K562 (cell line): Measurements from ENCODE around the gene FCHO2. TPM values are rescaled to one million over a fixed set of nuclear protein-coding genes. Genes with fewer than 3 reads are reported as not detected.

Experiments used
- ATAC-seq: fragments of 200-7000 bp; cut with Tn5 transposase; 3 replicates; pipeline ENCODE4 v1.9.1; 2020; ENCODE audit warnings: moderate library complexity
- BruUV-seq: library from RNA; stranded (reverse); fragments of 400-500 nt; replicated peaks from 2 replicates; lab custom pipeline; 2021; lab: Mats Ljungman, UMichigan
- CTCF ChIA-PET: fragments of 300-600 bp; formaldehyde crosslinking; extraction: SDS; loops from one replicate; lab custom pipeline; 2021; ENCODE audit warnings: low intra/inter-chr PET ratio; lab: Yijun Ruan, JAX
- POLR2A ChIA-PET: fragments of 300-600, 350-650 bp; sonication (Branson Sonifier 250); formaldehyde crosslinking; extraction: SDS; loops from one replicate; lab custom pipeline; 2021; ENCODE audit warnings: antibody characterized with exemption, inconsistent platforms; lab: Yijun Ruan, JAX
- DNase-seq, 4 experiments: peaks; one replicate each; pipeline versions ENCODE4 v3.0.0 to v3.0.0-alpha.2; 2011 to 2018; ENCODE audit warnings: low spot score in 3 of 4, mixed read lengths in 3 of 4; ENCODE audit errors: extremely low read depth in 1 of 4
- FAIRE-seq: peaks from 2 replicates; lab custom pipeline; 2011; peaks lifted over from hg19 to GRCh38; lab: Jason Lieb, UNC
- H2AFZ ChIP-seq: 2 replicates; pipeline ENCODE4 v1.6.0; 2011; ENCODE audit warnings: low read depth, low read length, control low read depth, inconsistent platforms
- H3K27ac ChIP-seq: fragments of 200-600 bp; 3 replicates; pipeline ENCODE4 v1.8.0; 2011; ENCODE audit warnings: low read depth, mild to moderate bottlenecking, control low read depth, inconsistent platforms, low read length, moderate library complexity, mixed read lengths; ENCODE audit errors: extremely low read depth
- H3K27me3 ChIP-seq, 2 experiments: fragments of 300-600 bp in 1 of 2; 2 replicates in 1 of 2; 3 replicates in 1 of 2; pipeline versions ENCODE4 v1.6.0 to v1.8.0; 2011; ENCODE audit warnings: inconsistent platforms in 2 of 2, low read length in 2 of 2, mild to moderate bottlenecking in 1 of 2, mixed read lengths in 1 of 2, moderate library complexity in 1 of 2; ENCODE audit not compliant: control insufficient read depth in 2 of 2, insufficient read depth in 2 of 2
- H3K36me3 ChIP-seq: fragments of 300-600 bp; 3 replicates; pipeline ENCODE4 v1.8.0; 2011; ENCODE audit warnings: mild to moderate bottlenecking, low read length, inconsistent platforms; ENCODE audit not compliant: control insufficient read depth, insufficient read depth
- H3K4me1 ChIP-seq, 2 experiments: fragments of 200-600 bp in 1 of 2; replicated peaks in 1 of 2; 2 replicates in 1 of 2; 3 replicates in 1 of 2; pipeline versions ENCODE4 v1.5.1 to v1.8.0; 2011; ENCODE audit warnings: inconsistent platforms in 2 of 2, low read length in 2 of 2, mild to moderate bottlenecking in 1 of 2, mixed read lengths in 1 of 2, moderate library complexity in 1 of 2; ENCODE audit not compliant: control insufficient read depth in 2 of 2, insufficient read depth in 2 of 2
- H3K4me2 ChIP-seq: 2 replicates; pipeline ENCODE4 v1.6.1; 2011; ENCODE audit warnings: low read length, control low read depth, inconsistent platforms, mixed read lengths; ENCODE audit not compliant: insufficient read depth
- H3K4me3 ChIP-seq: fragments of 200-600 bp; sonication (generic), shearing (Covaris generic); 2 replicates; pipeline ENCODE4 v1.5.1; 2016; ENCODE audit warnings: control low read depth, inconsistent platforms
- H3K79me2 ChIP-seq: fragments of 200-600 bp; 3 replicates; pipeline ENCODE4 v1.8.0; 2011; ENCODE audit warnings: low read length, inconsistent platforms; ENCODE audit not compliant: control insufficient read depth, insufficient read depth
- H3K9ac ChIP-seq, 2 experiments: 2 replicates each; pipeline versions ENCODE4 v1.6.0 to v1.6.1; 2011; ENCODE audit warnings: low read depth in 2 of 2, low read length in 2 of 2, control low read depth in 1 of 2, inconsistent platforms in 1 of 2, mild to moderate bottlenecking in 1 of 2, mixed read lengths in 1 of 2; ENCODE audit not compliant: insufficient read depth in 1 of 2
- H3K9me1 ChIP-seq: one replicate; pipeline ENCODE4 v1.6.0; 2011; ENCODE audit warnings: inconsistent platforms, mild to moderate bottlenecking, low read length, moderate library complexity; ENCODE audit not compliant: control insufficient read depth, insufficient read depth
- H3K9me3 ChIP-seq: replicated peaks from 2 replicates; pipeline ENCODE4 v1.5.1; 2011; ENCODE audit warnings: low read depth, low read length, inconsistent platforms; ENCODE audit not compliant: control insufficient read depth, insufficient read depth
- H4K20me1 ChIP-seq: replicated peaks from 2 replicates; pipeline ENCODE4 v1.6.1; 2011; ENCODE audit warnings: low read length, inconsistent platforms, mixed read lengths; ENCODE audit not compliant: control insufficient read depth, insufficient read depth
- E2F3 ChIP-seq: fragments of 250-450 bp; sonication (Bioruptor Pico); IDR thresholded peaks from 2 replicates; pipeline ENCODE4 v1.4.0; 2020; ENCODE audit warnings: mild to moderate bottlenecking
- EP400 ChIP-seq: fragments of 450-650 bp; IDR thresholded peaks from 2 replicates; pipeline ENCODE4 v1.6.1; 2017; ENCODE audit warnings: antibody characterized with exemption, mild to moderate bottlenecking, moderate library complexity
- GMEB1 ChIP-seq: fragments of 250-450 bp; sonication (Bioruptor Pico); IDR thresholded peaks from 2 replicates; pipeline ENCODE4 v1.4.0; 2020; ENCODE audit warnings: mild to moderate bottlenecking
- HDAC8 ChIP-seq: fragments of 450-650 bp; IDR thresholded peaks from 2 replicates; pipeline ENCODE4 v1.6.1; 2016; ENCODE audit warnings: mild to moderate bottlenecking, missing genetic modification characterization, moderate library complexity, missing compliant biosample characterization
- HMBOX1 ChIP-seq: sonication (generic); IDR thresholded peaks from 2 replicates; pipeline ENCODE4 v1.6.1; 2016
- IRF9 ChIP-seq: fragments of 450-650 bp; IDR thresholded peaks from 2 replicates; pipeline ENCODE4 v1.6.1; 2016; ENCODE audit warnings: missing biosample characterization, missing genetic modification characterization
- LEF1 ChIP-seq: fragments of 450-650 bp; IDR thresholded peaks from 2 replicates; pipeline ENCODE4 v1.6.1; 2016; ENCODE audit warnings: mild to moderate bottlenecking
- MLX ChIP-seq, 2 experiments: fragments of 450-650 bp in 1 of 2; sonication (generic) in 1 of 2; formaldehyde crosslinking; conservative IDR thresholded peaks; 2 replicates each; pipeline versions ENCODE4 v1.4.0 to v1.8.1; 2020 to 2022; ENCODE audit warnings: mild to moderate bottlenecking in 1 of 2, missing genetic modification reagents in 1 of 2
- NFIC ChIP-seq: fragments of 450-650 bp; IDR thresholded peaks from 2 replicates; pipeline ENCODE4 v1.6.1; 2017; ENCODE audit warnings: mild to moderate bottlenecking, inconsistent platforms
- PCBP2 ChIP-seq: fragments of 200-400 bp; formaldehyde crosslinking; IDR thresholded peaks from 2 replicates; pipeline ENCODE4 v1.6.1; 2018; ENCODE audit warnings: low read length, low read depth, mild to moderate bottlenecking, moderate library complexity; ENCODE audit not compliant: poor library complexity, severe bottlenecking
- ZBTB17 ChIP-seq: fragments of 450-650 bp; formaldehyde crosslinking; IDR thresholded peaks from 2 replicates; pipeline ENCODE4 v1.4.0; 2020; ENCODE audit warnings: mild to moderate bottlenecking
- ZNF133 ChIP-seq: fragments of 250-450 bp; sonication (Bioruptor Pico); IDR thresholded peaks from 2 replicates; pipeline ENCODE4 v1.4.0; 2020; ENCODE audit warnings: mild to moderate bottlenecking
- ZNF408 ChIP-seq: fragments of 250-450 bp; sonication (Bioruptor Pico); IDR thresholded peaks from 2 replicates; pipeline ENCODE4 v1.4.0; 2020; ENCODE audit warnings: low read depth, mild to moderate bottlenecking, moderate library complexity
- ZNF655 ChIP-seq: fragments of 250-450 bp; sonication (Bioruptor Pico); IDR thresholded peaks from 2 replicates; pipeline ENCODE4 v1.5.0; 2021
- ZNF668 ChIP-seq: fragments of 250-450 bp; sonication (Bioruptor Pico); IDR thresholded peaks from 2 replicates; pipeline ENCODE4 v1.8.0; 2022; ENCODE audit warnings: mild to moderate bottlenecking, inconsistent platforms
- WGBS: fragments of 100-300 bp; shearing (Covaris generic); methylation state at CpG from one replicate; pipeline ENCODE4 v1.1.6; 2016; ENCODE audit warnings: low coverage, mixed read lengths; ENCODE audit not compliant: insufficient coverage; ENCODE audit errors: missing lambda C conversion rate; 5-methylcytosine and 5-hydroxymethylcytosine counted together
- in situ Hi-C: fragments of 300-500 bp; cut with MboI; formaldehyde crosslinking; loops from 4 replicates; pipeline ENCODE4 v1.15.0; 2018; ENCODE audit warnings: inconsistent platforms, mixed read lengths
- intact Hi-C: fragments of 100-400 bp; cut with micrococcal nuclease; formaldehyde crosslinking; loops from 2 replicates; pipeline ENCODE4 v1.14.2; 2022
- polyA plus RNA-seq, 8 experiments: library from polyadenylated mRNA; depleted of rRNA in 4 of 8; stranded (reverse) in 5 of 8; unstranded in 3 of 8; fragments of >200 nt; fragmentation: Nextera tagmentation in 2 of 8; fragmentation: Illumina TruSeq in 1 of 8; extraction: Ambion mirVana in 2 of 8; extraction: Trizol in 1 of 8; gene quantifications; 2 replicates each; pipeline versions ENCODE4 v1.2.1 to v1.2.3, GENCODE V29; 2011 to 2014; ENCODE audit warnings: inconsistent platforms in 1 of 8, missing spikeins in 1 of 8
- total RNA-seq, 7 experiments: library from RNA; depleted of rRNA in 6 of 7; stranded (reverse); fragments of >200 nt in 6 of 7; fragmentation: Illumina TruSeq in 2 of 7; extraction: Trizol in 2 of 7; gene quantifications; 2 replicates each; pipeline versions ENCODE4 v1.2.1 to v1.2.3, GENCODE V29; 2011 to 2021; ENCODE audit warnings: low replicate concordance in 1 of 7

FCHO2 gene
- total and polyA plus RNA-seq, 9 of the 15 experiments (the other 6 are each of a cell fraction or from before 2014, with no cell fraction given), result 4.4 to 13.4 (median 8.3) TPM

GRCh38 chr5:73118391-73118973 lies 162.6 kb downstream of the FCHO2 start (continued):
- TF ChIP-seq HMBOX1 (no peak), LEF1 (no peak), ZNF408 (CRISPR knock-in tag) (no peak), ZNF668 (CRISPR knock-in tag) (no peak), PCBP2 (no peak), GMEB1 (CRISPR knock-in tag) (no peak), NFIC (no peak)

- no TSS peak for BruUV-seq
- H3K27ac ChIP-seq, result no peak overlapping the region
- H3K36me3 ChIP-seq, result no peaks in the 10 kb centered on the region
- ATAC-seq (no peak), FAIRE-seq (no peak), DNase-seq (no peak)
- WGBS, result 22% methylated on average over 26 of the region's 40 CpGs
- H3K4me2 ChIP-seq, result no peak overlapping the region
- intact Hi-C loops, result no loop called here
- H2AFZ ChIP-seq, result no peak overlapping the region
- no peak overlapping the region for H3K9ac ChIP-seq
- no peaks in the 10 kb centered on the region for H4K20me1 ChIP-seq
- no peaks in the 10 kb centered on the region for H3K79me2 ChIP-seq
- no peak overlapping the region for H3K4me3 ChIP-seq
- in situ Hi-C loops, result no loop called here
- peaks cover 0 to 17% of the 10 kb centered on the region in 2 experiments; a peak in 2 of 5 replicates for H3K4me1 ChIP-seq
- peaks cover 32 to 61% of the 10 kb centered on the region in 2 experiments; a peak in 3 of 5 replicates for H3K27me3 ChIP-seq
- H3K9me1 ChIP-seq, result no peaks in the 10 kb centered on the region
- ChIA-PET POLR2A (no interaction called here), CTCF (no interaction called here)
- H3K9me3 ChIP-seq, result no peaks in the 10 kb centered on the region
- no peak for TF ChIP-seq EP400
- no peak for TF ChIP-seq HDAC8 (tag)
- TF ChIP-seq ZNF133, result no peak
- TF ChIP-seq IRF9 (tag), result no peak
- no peak for TF ChIP-seq NFIC
- no peak for TF ChIP-seq MLX (CRISPR knock-in tag; conservative IDR thresholded peaks at IDR 0.05)
- no peak for TF ChIP-seq ZBTB17 (CRISPR knock-in tag)
- TF ChIP-seq ZNF655 (CRISPR knock-in tag), result no peak
- no peak for TF ChIP-seq E2F3 (CRISPR knock-in tag)
Measured at GRCh38 chr5:73119451-73120157, 163.8 kb downstream of the FCHO2 start.
